Mammary epithelial cell (primary cell): ENCODE results near the gene MRE11.

Experiments
- CTCF ChIP-seq, 2 donors: IDR thresholded peaks in 1 of 2; conservative IDR thresholded peaks in 1 of 2; 2 replicates each; pipeline ENCODE4 v1.5.1; 2011 to 2012; ENCODE audit warnings: inconsistent platforms in 2 of 2, low read length in 2 of 2, mild to moderate bottlenecking in 2 of 2, control low read depth in 1 of 2, low read depth in 1 of 2; ENCODE audit not compliant: insufficient read depth in 1 of 2; ENCODE audit errors: extremely low read depth in 1 of 2
- EZH2 ChIP-seq: IDR thresholded peaks from 2 replicates; pipeline ENCODE4 v1.6.1; 2012; ENCODE audit warnings: low read length, inconsistent platforms, borderline replicate concordance

GRCh38 chr11:94528551-94528950 lies 34.9 kb upstream of the MRE11 start:
- TF ChIP-seq CTCF (conservative IDR thresholded peaks at IDR 0.05 in 1 of 2, IDR thresholded peaks at IDR 0.05 in 1 of 2; ENCODE audit: extremely low read depth in 1 of 2, insufficient read depth in 1 of 2, low read depth in 1 of 2, low read length in 2 of 2) (no peak), EZH2 (no peak)
